ENCODE measurements around the gene KIFC3.
A peak's percentile ranks its signal among the peaks of the same experiment; 100 is the strongest.

Gene KIFC3

DNA sequence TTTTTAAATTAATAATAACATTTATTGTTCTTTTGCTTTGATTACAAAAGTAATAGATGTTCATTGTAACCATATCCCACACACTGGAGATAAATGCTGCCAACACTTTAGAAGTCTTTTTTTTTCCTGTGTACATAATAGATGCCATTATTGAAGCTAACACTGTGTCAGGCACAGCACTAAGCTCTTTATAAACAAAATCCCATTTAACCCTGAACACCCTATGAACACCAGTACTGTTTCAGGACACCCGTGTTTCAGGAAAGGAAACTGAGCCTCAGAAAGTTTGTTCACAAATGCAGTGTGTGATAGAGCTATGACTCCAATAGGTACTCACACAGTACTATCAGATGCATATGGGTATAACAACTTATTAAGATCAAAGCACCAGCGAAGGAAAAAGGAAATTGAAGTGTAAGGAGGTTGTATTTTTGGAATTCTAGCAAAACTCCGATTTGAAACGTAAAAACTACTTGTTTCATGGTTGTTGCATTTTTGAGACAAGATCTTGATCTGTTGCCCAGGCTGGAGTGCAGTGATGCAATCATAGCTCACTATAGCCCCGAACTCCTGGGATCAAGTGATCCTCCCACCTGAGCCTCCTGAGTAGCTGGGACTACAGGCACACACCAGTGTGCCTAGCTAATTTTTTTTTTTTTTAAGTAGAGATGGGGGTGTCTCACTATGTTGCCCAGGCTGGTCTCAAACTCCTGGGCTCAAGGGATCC lies 2.0 kb upstream of the KIFC3 start:
- no peak overlapping the region for H3K9ac ChIP-seq (ENCODE audit: low read depth in 1 of 2, low read length in 2 of 2)
- H3K9me3 ChIP-seq (ENCODE audit: control insufficient read depth in 1 of 2, low read length in 2 of 2): no peaks in the 10 kb centered on the region
- H3K4me3 ChIP-seq (ENCODE audit: low read depth in 1 of 2, low read length in 2 of 2): no peak overlapping the region
- no peaks in the 10 kb centered on the region for H3K36me3 ChIP-seq (ENCODE audit: control insufficient read depth in 1 of 2, insufficient read depth in 2 of 2, low read length in 2 of 2)
- peaks cover 53 to 58% of the 10 kb centered on the region in 2 donors for H3K4me1 ChIP-seq (ENCODE audit: control insufficient read depth in 1 of 2, insufficient read depth in 2 of 2, low read length in 2 of 2)
- no peaks in the 10 kb centered on the region for H3K27me3 ChIP-seq (ENCODE audit: control insufficient read depth in 1 of 2, insufficient read depth in 2 of 2, low read length in 2 of 2)
- no peak overlapping the region for H3K27ac ChIP-seq (ENCODE audit: low read depth, low read length)

DNA sequence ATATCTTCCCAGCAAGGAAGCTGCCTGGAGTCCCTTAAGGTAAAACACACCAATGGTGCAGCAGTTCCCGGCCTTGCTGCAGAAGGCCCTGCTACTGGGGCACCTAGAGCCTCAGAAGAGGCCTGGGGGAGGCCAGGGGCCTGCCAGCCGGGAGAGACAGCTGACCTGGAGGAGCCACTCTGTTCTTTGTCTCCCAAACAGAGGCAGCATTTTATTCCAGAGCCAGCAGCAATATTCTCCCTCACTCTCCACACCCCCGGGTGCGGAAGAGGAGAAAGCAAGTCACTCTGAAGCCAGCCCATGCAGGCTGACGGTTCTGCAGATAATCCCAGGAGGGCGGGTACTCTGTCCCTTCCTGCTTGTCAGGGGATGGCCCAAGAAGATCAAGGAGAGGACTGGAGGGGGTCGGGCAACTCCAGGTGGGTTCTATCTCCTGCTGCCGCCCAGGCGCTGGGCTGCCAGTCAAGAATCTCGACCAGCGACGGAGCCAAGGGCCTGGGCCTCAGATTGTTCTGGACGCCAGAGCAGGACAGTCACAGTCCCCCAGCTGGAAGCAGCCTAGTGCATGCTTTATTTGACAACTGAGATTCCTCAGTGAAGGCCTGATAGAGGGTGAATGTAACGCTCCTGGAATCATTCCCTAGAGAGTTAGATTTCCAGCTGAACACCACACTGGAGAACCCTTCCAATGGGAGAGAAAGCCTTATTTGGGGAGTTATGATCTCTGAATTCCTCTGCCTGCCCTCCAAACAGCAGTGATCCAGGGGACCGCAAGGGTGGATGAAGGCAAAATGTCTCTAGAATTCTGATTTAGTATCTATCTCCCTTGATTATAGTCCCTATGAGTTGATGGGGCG lies 1.1 kb upstream of the KIFC3 start:
- H3K4me3 ChIP-seq (ENCODE audit: low read depth in 1 of 2, low read length in 2 of 2): no peak overlapping the region
- peak overlapping the region in 1 of 2 donors; percentile 58 for H3K9ac ChIP-seq (ENCODE audit: low read depth in 1 of 2, low read length in 2 of 2)

DNA sequence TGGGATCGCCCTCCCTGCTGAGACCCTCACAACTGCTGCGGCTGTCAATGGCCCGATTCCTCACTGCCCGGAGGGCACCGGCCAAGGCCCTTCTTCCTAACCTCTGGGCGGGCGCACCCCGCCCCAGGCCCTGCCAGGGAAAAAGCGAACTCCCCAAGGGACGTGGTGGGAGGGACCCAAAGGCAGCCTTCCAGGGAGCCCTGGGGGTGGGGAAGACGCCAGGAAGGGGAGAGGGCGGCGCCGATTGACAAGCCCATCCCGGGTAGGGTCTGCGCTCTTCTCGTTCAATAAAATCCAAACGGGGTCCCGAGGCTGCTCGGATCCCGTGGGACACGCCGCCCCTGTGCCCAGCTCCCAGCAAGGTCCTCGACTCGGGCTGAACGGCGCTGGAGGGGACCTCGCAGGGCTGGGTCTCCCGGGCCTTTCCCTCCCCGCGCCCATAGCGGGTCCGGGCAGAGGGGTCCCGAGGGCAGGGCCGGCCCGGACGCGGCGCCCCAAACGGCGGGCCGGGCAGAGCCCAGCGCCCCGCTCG lies 416 bp downstream of the KIFC3 start:
- Histone ChIP-seq H3K4me1 (ENCODE audit: control insufficient read depth in 1 of 2, insufficient read depth in 2 of 2, low read length in 2 of 2) (peaks cover 60 to 61% of the 10 kb centered on the region in 2 donors), H3K27me3 (ENCODE audit: control insufficient read depth in 1 of 2, insufficient read depth in 2 of 2, low read length in 2 of 2) (no peaks in the 10 kb centered on the region), H3K36me3 (ENCODE audit: control insufficient read depth in 1 of 2, insufficient read depth in 2 of 2, low read length in 2 of 2) (peaks cover 0 to 6% of the 10 kb centered on the region in 2 donors)

More for the DNA sequence above, 1.1 kb upstream of the KIFC3 start:
- Histone ChIP-seq H3K27ac (ENCODE audit: low read depth, low read length) (no peak overlapping the region), H3K27me3 (ENCODE audit: control insufficient read depth in 1 of 2, insufficient read depth in 2 of 2, low read length in 2 of 2) (no peaks in the 10 kb centered on the region), H3K4me1 (ENCODE audit: control insufficient read depth in 1 of 2, insufficient read depth in 2 of 2, low read length in 2 of 2) (peaks cover 53 to 62% of the 10 kb centered on the region in 2 donors), H3K36me3 (ENCODE audit: control insufficient read depth in 1 of 2, insufficient read depth in 2 of 2, low read length in 2 of 2) (no peaks in the 10 kb centered on the region), H3K9me3 (ENCODE audit: control insufficient read depth in 1 of 2, low read length in 2 of 2) (no peaks in the 10 kb centered on the region)

DNA sequence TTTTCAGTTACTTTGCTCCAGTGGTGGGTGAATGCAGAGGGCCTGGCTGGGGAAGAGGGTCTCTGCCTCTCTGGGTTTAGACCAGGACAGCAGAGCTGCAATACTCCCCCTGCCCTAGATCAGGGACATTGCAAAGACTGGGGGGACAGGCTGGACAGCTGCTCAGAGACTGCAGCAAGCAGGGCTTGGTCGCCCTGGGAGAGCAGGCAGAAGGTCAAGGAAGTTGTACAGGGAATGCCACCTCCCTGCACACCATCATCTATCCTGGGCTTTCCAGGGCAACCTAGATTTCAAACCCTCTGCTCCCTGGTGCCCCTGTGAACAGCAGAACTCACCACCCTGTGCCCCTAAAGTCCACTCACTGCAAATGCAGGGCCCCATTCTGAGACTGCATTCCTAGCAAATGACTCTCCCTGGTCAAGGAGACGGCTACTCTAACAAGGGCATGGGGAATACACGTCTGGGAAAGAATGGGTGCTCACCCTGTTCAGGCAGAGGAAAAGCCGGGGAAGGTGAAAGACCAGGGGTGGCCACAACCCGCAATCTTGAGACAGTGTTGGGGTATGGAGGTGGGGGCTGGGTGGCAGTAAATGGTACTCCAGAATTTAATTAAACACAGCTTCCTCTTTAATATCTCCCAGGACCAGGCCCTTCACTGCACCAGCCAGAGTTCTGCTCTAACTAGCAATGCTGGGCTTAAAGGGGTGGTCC lies 1.0 kb downstream of the KIFC3 start:
- Histone ChIP-seq H3K9me3 (ENCODE audit: control insufficient read depth in 1 of 2, low read length in 2 of 2) (no peaks in the 10 kb centered on the region), H3K36me3 (ENCODE audit: control insufficient read depth in 1 of 2, insufficient read depth in 2 of 2, low read length in 2 of 2) (peaks cover 0 to 7% of the 10 kb centered on the region in 2 donors), H3K27ac (ENCODE audit: low read depth, low read length) (no peak overlapping the region), H3K27me3 (ENCODE audit: control insufficient read depth in 1 of 2, insufficient read depth in 2 of 2, low read length in 2 of 2) (no peaks in the 10 kb centered on the region), H3K4me3 (ENCODE audit: low read depth in 1 of 2, low read length in 2 of 2) (peak overlapping the region; percentile 50 to 68), H3K9ac (ENCODE audit: low read depth in 1 of 2, low read length in 2 of 2) (peak overlapping the region; percentile 54 to 56), H3K4me1 (ENCODE audit: control insufficient read depth in 1 of 2, insufficient read depth in 2 of 2, low read length in 2 of 2) (peaks cover 62 to 63% of the 10 kb centered on the region in 2 donors)

More for the DNA sequence above, 416 bp downstream of the KIFC3 start:
- Histone ChIP-seq H3K9me3 (ENCODE audit: control insufficient read depth in 1 of 2, low read length in 2 of 2) (no peaks in the 10 kb centered on the region), H3K27ac (ENCODE audit: low read depth, low read length) (peak overlapping the region; percentile 44), H3K9ac (ENCODE audit: low read depth in 1 of 2, low read length in 2 of 2) (peak overlapping the region; percentile 54 to 56), H3K4me3 (ENCODE audit: low read depth in 1 of 2, low read length in 2 of 2) (peak overlapping the region; percentile 50 to 68)

GRCh38 chr16:57800200-57801097 lies 1.8 kb downstream of the KIFC3 start:
- H3K9ac ChIP-seq (ENCODE audit: low read depth in 1 of 2, low read length in 2 of 2): peak overlapping the region; percentile 10 to 56
- H3K27me3 ChIP-seq (ENCODE audit: control insufficient read depth in 1 of 2, insufficient read depth in 2 of 2, low read length in 2 of 2): no peaks in the 10 kb centered on the region
- H3K27ac ChIP-seq (ENCODE audit: low read depth, low read length): peak overlapping the region; percentile 30
- peaks cover 0 to 7% of the 10 kb centered on the region in 2 donors for H3K36me3 ChIP-seq (ENCODE audit: control insufficient read depth in 1 of 2, insufficient read depth in 2 of 2, low read length in 2 of 2)
- H3K9me3 ChIP-seq (ENCODE audit: control insufficient read depth in 1 of 2, low read length in 2 of 2): no peaks in the 10 kb centered on the region
- peak overlapping the region; percentile 50 to 68 for H3K4me3 ChIP-seq (ENCODE audit: low read depth in 1 of 2, low read length in 2 of 2)
- peaks cover 62 to 63% of the 10 kb centered on the region in 2 donors for H3K4me1 ChIP-seq (ENCODE audit: control insufficient read depth in 1 of 2, insufficient read depth in 2 of 2, low read length in 2 of 2)

DNA sequence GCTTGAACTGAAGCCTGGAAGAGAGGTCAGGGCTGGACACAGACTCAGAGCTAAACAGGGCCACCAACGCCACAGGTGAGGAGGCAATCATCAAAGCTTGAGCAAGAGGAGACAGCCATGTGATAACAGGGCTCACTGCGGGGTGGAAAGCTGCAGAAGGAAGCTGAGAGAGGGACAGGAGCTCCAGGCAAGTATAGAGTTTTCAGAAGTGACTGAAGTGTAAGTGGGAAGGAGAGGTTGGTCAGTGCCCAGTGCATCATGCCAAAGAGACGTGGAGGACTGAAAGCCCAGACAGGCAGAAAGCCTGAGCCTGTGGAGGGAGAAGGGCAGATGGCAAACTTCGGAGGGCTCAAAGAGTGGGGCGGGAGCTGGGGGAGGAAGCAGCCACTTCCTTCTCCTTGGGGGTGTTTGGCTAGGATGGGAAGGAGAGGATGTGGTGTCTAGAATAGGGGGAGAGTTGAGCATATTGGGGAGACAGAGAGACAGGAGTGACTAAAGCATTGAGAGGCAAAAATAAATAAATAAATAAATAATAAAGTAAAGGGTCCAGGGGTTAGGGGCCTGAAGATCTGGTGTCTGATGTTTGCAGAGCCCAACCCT lies 2.6 kb downstream of the KIFC3 start:
- peaks cover 0 to 7% of the 10 kb centered on the region in 2 donors for H3K36me3 ChIP-seq (ENCODE audit: control insufficient read depth in 1 of 2, insufficient read depth in 2 of 2, low read length in 2 of 2)
- no peak overlapping the region for H3K27ac ChIP-seq (ENCODE audit: low read depth, low read length)
- H3K9ac ChIP-seq (ENCODE audit: low read depth in 1 of 2, low read length in 2 of 2): no peak overlapping the region
- peaks cover 62 to 63% of the 10 kb centered on the region in 2 donors for H3K4me1 ChIP-seq (ENCODE audit: control insufficient read depth in 1 of 2, insufficient read depth in 2 of 2, low read length in 2 of 2)
- H3K9me3 ChIP-seq (ENCODE audit: control insufficient read depth in 1 of 2, low read length in 2 of 2): no peaks in the 10 kb centered on the region
- H3K27me3 ChIP-seq (ENCODE audit: control insufficient read depth in 1 of 2, insufficient read depth in 2 of 2, low read length in 2 of 2): no peaks in the 10 kb centered on the region
- H3K4me3 ChIP-seq (ENCODE audit: low read depth in 1 of 2, low read length in 2 of 2): peak overlapping the region in 1 of 2 donors; percentile 50

- H3K4me1 ChIP-seq (ENCODE audit: control insufficient read depth in 1 of 2, insufficient read depth in 2 of 2, low read length in 2 of 2): peaks cover 62 to 63% of the 10 kb centered on the region in 2 donors
- no peaks in the 10 kb centered on the region for H3K9me3 ChIP-seq (ENCODE audit: control insufficient read depth in 1 of 2, low read length in 2 of 2)
- H3K4me3 ChIP-seq (ENCODE audit: low read depth in 1 of 2, low read length in 2 of 2): no peak overlapping the region
- H3K36me3 ChIP-seq (ENCODE audit: control insufficient read depth in 1 of 2, insufficient read depth in 2 of 2, low read length in 2 of 2): peaks cover 0 to 7% of the 10 kb centered on the region in 2 donors
- H3K27me3 ChIP-seq (ENCODE audit: control insufficient read depth in 1 of 2, insufficient read depth in 2 of 2, low read length in 2 of 2): no peaks in the 10 kb centered on the region
- no peak overlapping the region for H3K9ac ChIP-seq (ENCODE audit: low read depth in 1 of 2, low read length in 2 of 2)
- H3K27ac ChIP-seq (ENCODE audit: low read depth, low read length): no peak overlapping the region
Observed at GRCh38 chr16:57798953-57799599, 3.2 kb downstream of the KIFC3 start.

GRCh38 chr16:57798267-57798810 lies 4.0 kb downstream of the KIFC3 start:
- Histone ChIP-seq H3K9me3 (ENCODE audit: control insufficient read depth in 1 of 2, low read length in 2 of 2) (no peaks in the 10 kb centered on the region), H3K36me3 (ENCODE audit: control insufficient read depth in 1 of 2, insufficient read depth in 2 of 2, low read length in 2 of 2) (peaks cover 0 to 7% of the 10 kb centered on the region in 2 donors), H3K4me3 (ENCODE audit: low read depth in 1 of 2, low read length in 2 of 2) (peak overlapping the region; percentile 23 to 56), H3K27ac (ENCODE audit: low read depth, low read length) (no peak overlapping the region), H3K27me3 (ENCODE audit: control insufficient read depth in 1 of 2, insufficient read depth in 2 of 2, low read length in 2 of 2) (no peaks in the 10 kb centered on the region), H3K4me1 (ENCODE audit: control insufficient read depth in 1 of 2, insufficient read depth in 2 of 2, low read length in 2 of 2) (peaks cover 57% of the 10 kb centered on the region in 2 donors), H3K9ac (ENCODE audit: low read depth in 1 of 2, low read length in 2 of 2) (no peak overlapping the region)

All from duodenal mucosa (tissue), 2 donors.